Muscle layer of colon (tissue), 2 donors: ENCODE data around the gene HIRIP3.
A peak's percentile ranks its signal among the peaks of the same experiment; 100 is the strongest.

Experiments used
- H3K27ac ChIP-seq: one replicate; pipeline ENCODE4 v1.7.0; 2013; ENCODE audit warnings: low read depth, mild to moderate bottlenecking, low read length, moderate library complexity
- H3K27me3 ChIP-seq, 2 donors: one replicate each; pipeline ENCODE4 v1.7.0; 2013; ENCODE audit warnings: low read length in 2 of 2, mild to moderate bottlenecking in 2 of 2; ENCODE audit not compliant: insufficient read depth in 2 of 2, control insufficient read depth in 1 of 2
- H3K36me3 ChIP-seq: one replicate; pipeline ENCODE4 v1.7.0; 2013; ENCODE audit warnings: mild to moderate bottlenecking, low read length; ENCODE audit not compliant: insufficient read depth
- H3K4me1 ChIP-seq: one replicate; pipeline ENCODE4 v1.7.0; 2013; ENCODE audit warnings: mild to moderate bottlenecking, low read length; ENCODE audit not compliant: insufficient read depth
- H3K4me3 ChIP-seq, 2 donors: one replicate each; pipeline ENCODE4 v1.7.0; 2013; ENCODE audit warnings: low read length in 2 of 2, low read depth in 1 of 2, mild to moderate bottlenecking in 1 of 2, moderate library complexity in 1 of 2
- H3K9ac ChIP-seq: one replicate; pipeline ENCODE4 v1.7.0; 2013; ENCODE audit warnings: low read length
- H3K9me3 ChIP-seq: one replicate; pipeline ENCODE4 v1.7.0; 2013; ENCODE audit warnings: mild to moderate bottlenecking, low read length
- donor health status: abdominal sarcoma.
- donor health status: Adenocarcinoma of cecum.

HIRIP3 gene

GRCh38 chr16:30005341-30006094 lies 10.1 kb upstream of the HIRIP3 start:
- Histone ChIP-seq H3K4me1 (peaks cover 3% of the 10 kb centered on the region), H3K27ac (no peak overlapping the region)

GRCh38 chr16:30004811-30005242 lies 9.4 kb upstream of the HIRIP3 start:
- Histone ChIP-seq H3K4me3 (no peak overlapping the region), H3K9me3 (no peaks in the 10 kb centered on the region), H3K27ac (no peak overlapping the region), H3K27me3 (peaks cover under 1 to 11% of the 10 kb centered on the region in 2 donors), H3K9ac (no peak overlapping the region), H3K4me1 (no peaks in the 10 kb centered on the region), H3K36me3 (peaks cover 6% of the 10 kb centered on the region)

More at GRCh38 chr16:30005341-30006094, 10.1 kb upstream of the HIRIP3 start:
- H3K36me3 ChIP-seq, result peaks cover 4% of the 10 kb centered on the region
- peaks cover 7 to 18% of the 10 kb centered on the region in 2 donors for H3K27me3 ChIP-seq
- no peak overlapping the region for H3K9ac ChIP-seq
- H3K4me3 ChIP-seq, result no peak overlapping the region
- no peaks in the 10 kb centered on the region for H3K9me3 ChIP-seq

DNA sequence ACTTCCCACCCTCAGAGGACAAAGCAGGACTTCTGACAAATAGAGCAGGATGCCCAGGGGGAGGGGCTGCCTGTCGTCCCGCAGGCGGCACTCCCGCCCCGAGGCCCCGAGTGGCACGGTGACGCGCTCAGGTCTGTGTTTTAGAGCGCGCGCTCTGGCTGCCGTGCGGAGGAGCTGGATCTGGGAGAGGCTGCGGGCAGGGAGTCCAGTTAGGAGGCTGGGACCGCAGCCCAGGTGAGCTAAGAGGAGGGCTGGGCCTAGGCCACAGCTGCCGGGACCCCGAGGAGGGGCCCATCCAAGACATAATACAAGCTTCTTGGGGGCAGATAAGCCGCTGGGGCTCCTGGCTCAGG lies 9.0 kb upstream of the HIRIP3 start:
- no peaks in the 10 kb centered on the region for H3K9me3 ChIP-seq
- H3K9ac ChIP-seq, result no peak overlapping the region
- H3K27me3 ChIP-seq, result peaks cover 0 to 7% of the 10 kb centered on the region in 2 donors
- peaks cover 8% of the 10 kb centered on the region for H3K36me3 ChIP-seq
- no peak overlapping the region for H3K27ac ChIP-seq
- no peak overlapping the region for H3K4me3 ChIP-seq
- no peaks in the 10 kb centered on the region for H3K4me1 ChIP-seq

GRCh38 chr16:30003670-30004423 lies 8.4 kb upstream of the HIRIP3 start:
- no peaks in the 10 kb centered on the region for H3K4me1 ChIP-seq
- H3K9me3 ChIP-seq, result no peaks in the 10 kb centered on the region
- no peak overlapping the region for H3K4me3 ChIP-seq
- peaks cover 12% of the 10 kb centered on the region for H3K36me3 ChIP-seq
- H3K27me3 ChIP-seq, result peaks cover 0 to 1% of the 10 kb centered on the region in 2 donors
- H3K27ac ChIP-seq, result no peak overlapping the region
- no peak overlapping the region for H3K9ac ChIP-seq

- Histone ChIP-seq H3K27me3 (no peaks in the 10 kb centered on the region), H3K9me3 (no peaks in the 10 kb centered on the region), H3K27ac (no peak overlapping the region), H3K9ac (no peak overlapping the region), H3K36me3 (peaks cover 12% of the 10 kb centered on the region), H3K4me3 (no peak overlapping the region), H3K4me1 (no peaks in the 10 kb centered on the region)
Measured at GRCh38 chr16:30002614-30003346, 7.4 kb upstream of the HIRIP3 start.

DNA sequence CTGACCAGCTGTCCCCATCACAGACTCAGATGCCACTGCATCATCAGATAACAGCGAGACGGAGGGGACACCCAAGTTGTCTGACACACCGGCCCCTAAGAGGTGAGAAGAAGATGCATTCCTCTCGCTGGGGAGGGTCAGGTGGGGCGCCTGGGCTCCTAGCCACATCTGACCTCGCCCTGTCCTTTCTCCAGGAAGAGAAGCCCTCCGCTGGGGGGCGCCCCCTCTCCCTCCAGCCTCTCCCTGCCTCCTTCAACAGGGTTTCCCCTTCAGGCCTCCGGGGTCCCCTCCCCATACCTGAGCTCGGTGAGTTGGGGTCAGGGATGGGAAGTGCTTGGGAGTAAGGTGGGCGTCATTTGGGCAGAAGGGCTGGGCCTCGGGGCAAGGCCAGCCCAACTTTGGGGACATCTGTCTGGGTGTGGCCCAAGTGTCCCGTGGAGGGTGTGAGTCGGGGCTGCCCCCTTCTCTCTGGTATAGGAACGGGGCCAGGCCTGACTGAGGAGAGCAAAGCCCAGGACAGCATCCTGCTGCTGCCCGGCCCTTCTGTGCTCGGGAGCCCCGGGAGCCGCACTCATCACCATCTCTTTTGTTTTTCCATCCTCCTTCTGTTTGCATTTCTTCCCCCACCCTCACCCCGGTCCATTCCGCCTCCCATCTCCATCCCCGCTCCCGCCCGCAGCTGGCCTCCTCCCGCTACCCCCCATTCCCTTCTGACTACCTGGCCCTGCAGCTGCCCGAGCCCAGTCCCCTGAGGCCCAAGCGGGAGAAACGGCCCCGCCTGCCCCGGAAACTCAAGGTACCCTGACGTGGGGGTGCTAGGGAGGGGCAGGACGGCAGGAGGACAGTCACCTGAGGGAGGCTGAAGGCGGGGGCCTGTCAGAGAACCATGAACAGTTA lies 5.6 kb upstream of the HIRIP3 start:
- no peak overlapping the region for H3K27ac ChIP-seq
- H3K36me3 ChIP-seq, result peaks cover 12% of the 10 kb centered on the region

DNA sequence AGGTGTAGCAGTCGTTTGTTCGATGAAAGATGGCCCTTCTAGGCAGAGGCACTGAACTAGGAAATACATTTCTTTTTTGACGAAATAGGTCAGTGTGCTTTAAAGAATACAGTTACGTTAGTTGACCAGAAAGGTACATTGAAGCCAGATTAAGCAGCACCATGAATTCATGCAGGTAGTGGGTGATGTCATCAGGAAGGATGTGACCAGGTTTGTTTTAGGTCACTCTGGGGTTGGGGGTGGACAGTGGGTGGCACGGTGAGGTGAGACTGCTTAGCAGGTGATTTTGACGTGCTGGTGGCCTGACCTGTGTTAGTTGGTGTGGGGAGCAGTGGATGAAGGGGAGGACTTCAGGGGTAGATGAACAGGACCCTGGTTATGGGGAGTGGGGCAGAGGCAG lies 4.2 kb upstream of the HIRIP3 start:
- H3K27ac ChIP-seq, result no peak overlapping the region
- no peaks in the 10 kb centered on the region for H3K27me3 ChIP-seq
- no peaks in the 10 kb centered on the region for H3K9me3 ChIP-seq
- no peak overlapping the region for H3K9ac ChIP-seq
- H3K36me3 ChIP-seq, result peaks cover 12% of the 10 kb centered on the region
- peaks cover 12% of the 10 kb centered on the region for H3K4me1 ChIP-seq
- H3K4me3 ChIP-seq, result no peak overlapping the region

More for the DNA sequence above, 5.6 kb upstream of the HIRIP3 start:
- H3K27me3 ChIP-seq, result no peaks in the 10 kb centered on the region
- no peak overlapping the region for H3K4me3 ChIP-seq
- H3K4me1 ChIP-seq, result peaks cover 8% of the 10 kb centered on the region
- H3K9ac ChIP-seq, result no peak overlapping the region
- H3K9me3 ChIP-seq, result no peaks in the 10 kb centered on the region

- H3K4me1 ChIP-seq, result peaks cover 19% of the 10 kb centered on the region
- peaks cover 26% of the 10 kb centered on the region for H3K36me3 ChIP-seq
- H3K27ac ChIP-seq, result no peak overlapping the region
Measured at GRCh38 chr16:29996766-29997250, 1.4 kb upstream of the HIRIP3 start.

DNA sequence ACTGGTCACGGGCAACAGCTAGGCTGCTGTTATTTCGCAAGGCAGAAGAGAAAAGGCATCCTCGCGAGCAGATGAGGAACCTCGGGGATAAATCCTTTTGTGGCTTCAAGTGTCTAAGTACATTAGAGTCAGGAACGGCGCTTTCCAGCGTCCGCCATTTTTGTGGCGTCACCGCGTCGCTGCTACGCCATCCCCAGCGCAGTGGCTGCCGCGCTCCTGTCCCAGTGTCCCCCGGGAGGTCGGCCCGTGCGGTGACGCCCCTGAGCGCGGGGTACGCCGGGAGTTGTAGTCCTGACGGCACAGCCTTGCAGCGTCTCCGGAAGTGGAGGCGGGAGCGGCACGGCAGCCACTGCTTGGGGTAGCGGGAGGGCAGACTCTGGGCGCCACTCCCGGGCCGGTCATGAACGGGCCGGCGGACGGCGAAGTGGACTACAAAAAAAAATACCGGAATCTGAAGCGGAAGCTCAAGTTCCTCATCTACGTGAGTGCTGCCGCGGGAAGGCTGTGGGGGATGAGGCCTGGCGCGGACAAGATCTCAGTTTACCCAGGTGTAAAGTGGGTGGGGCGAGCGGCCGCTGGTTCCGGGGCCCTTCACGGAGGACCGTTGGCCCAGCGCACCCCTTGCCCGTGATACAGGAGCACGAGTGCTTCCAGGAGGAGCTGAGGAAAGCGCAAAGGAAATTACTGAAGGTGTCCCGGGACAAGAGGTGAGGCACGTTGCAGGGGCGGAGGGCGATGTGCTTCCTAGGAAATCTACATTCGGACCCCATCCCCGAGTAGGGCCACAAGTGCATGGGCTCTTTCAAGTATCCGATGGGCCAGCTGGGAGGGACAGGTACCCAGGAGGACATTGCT lies 721 bp upstream of the HIRIP3 start, which contains the start of gene INO80E:
INO80E (plus strand) TSS at position 331 of the 855 bp plus-strand sequence; CDS start at position 401, 70 bp downstream.
- Histone ChIP-seq H3K36me3 (peaks cover 32% of the 10 kb centered on the region), H3K9me3 (no peaks in the 10 kb centered on the region), H3K27ac (peak within 1 kb of the TSS; percentile 94), H3K4me1 (peaks cover 19% of the 10 kb centered on the region), H3K9ac (peak within 1 kb of the TSS; percentile 86), H3K27me3 (no peaks in the 10 kb centered on the region), H3K4me3 (peak within 1 kb of the TSS; percentile 94 to 97)

More at GRCh38 chr16:29996766-29997250, 1.4 kb upstream of the HIRIP3 start:
- H3K4me3 ChIP-seq, result peak overlapping the region; percentile 94 to 97
- H3K9me3 ChIP-seq, result no peaks in the 10 kb centered on the region
- peak overlapping the region; percentile 54 for H3K9ac ChIP-seq
- no peaks in the 10 kb centered on the region for H3K27me3 ChIP-seq
